ENCODE data around the gene NLGN1.

DNA sequence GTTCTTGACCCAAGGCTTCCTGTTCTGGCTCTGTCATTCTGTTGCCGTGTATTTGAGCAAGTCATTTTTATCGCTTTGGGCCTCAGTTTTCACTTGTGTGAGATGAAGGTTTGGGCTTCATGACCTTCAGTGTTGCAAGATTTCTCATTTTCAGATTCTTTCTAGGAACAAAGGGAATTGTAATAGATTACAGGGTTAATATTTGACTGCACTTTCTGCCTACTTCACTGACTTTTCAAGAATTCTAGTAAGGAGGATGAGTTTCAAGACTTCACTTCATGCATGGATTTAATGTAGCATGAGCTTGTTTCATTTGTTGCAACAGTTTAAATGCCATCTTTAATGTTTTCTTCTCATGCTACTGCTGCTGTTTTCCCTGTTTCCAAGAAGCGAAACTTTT is 226.5 kb downstream of the NLGN1 start:
- no peak for TF ChIP-seq NFE2L2 (conservative IDR thresholded peaks at IDR 0.05; ENCODE audit: low read length)
- no peak for TF ChIP-seq HMGXB4 (CRISPR knock-in tag; IDR thresholded peaks at IDR 0.05; ENCODE audit: borderline replicate concordance)
- TF ChIP-seq POLR2A (IDR thresholded peaks at IDR 0.05; ENCODE audit: low read length), result no peak
- TF ChIP-seq CTCF (IDR thresholded peaks at IDR 0.05), result no peak
